Daoy (cell line): ENCODE data around the gene PRCC. TPM values are rescaled to one million over a fixed set of nuclear protein-coding genes. Genes with fewer than 3 reads are reported as not detected.
A peak's percentile ranks its signal among the peaks of the same experiment; 100 is the strongest.
"Not testable (repeated sequence)": the region's sequence is repeated elsewhere in the genome, so short reads cannot be mapped to it uniquely, and the experiment has no call there.

ENCODE experiments used
- DNase-seq: peaks from one replicate; pipeline ENCODE4 v3.0.0-alpha.2; 2015; ENCODE audit warnings: low read depth
- total RNA-seq: library from RNA; depleted of rRNA; stranded (reverse); fragments of >200 nt; shearing (Covaris generic); gene quantifications from 2 replicates; pipeline ENCODE4 v1.2.3, GENCODE V29; 2014

PRCC gene
- total RNA-seq, 1 experiment from 2014 or later: 44.6 TPM

DNA sequence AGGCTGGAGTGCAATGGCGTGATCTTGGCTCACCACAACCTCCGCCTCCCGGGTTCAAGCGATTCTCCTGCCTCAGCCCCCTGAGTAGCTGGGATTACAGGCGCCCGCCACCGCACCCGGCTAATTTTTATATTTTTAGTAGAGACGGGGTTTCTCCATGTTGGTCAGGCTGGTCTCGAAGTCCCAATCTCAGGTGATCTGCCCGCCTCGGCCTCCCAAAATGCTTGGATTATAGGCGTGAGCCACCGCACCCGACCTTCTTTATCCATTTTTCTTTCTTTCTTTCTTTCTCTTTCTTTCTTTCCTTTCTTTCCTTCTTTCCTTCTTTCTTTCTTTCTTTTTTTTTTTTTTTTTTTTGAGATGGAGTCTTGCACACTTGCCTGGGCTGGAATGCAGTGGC, 2.2 kb upstream of the PRCC start:
- not testable (repeated sequence) for DNase-seq

DNA sequence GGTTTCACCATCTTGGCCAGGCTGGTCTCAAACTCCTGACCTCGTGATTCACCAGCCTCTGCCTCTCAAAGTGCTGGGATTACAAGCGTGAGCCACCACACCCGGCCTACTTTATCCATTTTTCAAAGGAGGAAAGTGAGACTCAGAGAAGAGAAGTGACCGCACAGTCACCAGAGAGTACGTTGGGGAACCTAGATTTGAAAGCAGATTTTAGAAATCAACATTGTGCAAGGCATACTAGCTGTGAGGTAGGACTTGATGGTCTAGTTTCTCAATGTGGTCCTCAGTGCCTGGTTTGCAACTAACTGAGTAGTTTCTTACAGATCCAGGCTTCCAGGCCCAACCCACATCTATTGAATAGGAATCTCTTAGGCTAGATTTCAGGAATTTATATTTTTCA, 1.7 kb upstream of the PRCC start:
- DNase-seq: no peak

- DNase-seq: no peak
Measured at GRCh38 chr1:156766298-156767100, 836 bp upstream of the PRCC start.

DNA sequence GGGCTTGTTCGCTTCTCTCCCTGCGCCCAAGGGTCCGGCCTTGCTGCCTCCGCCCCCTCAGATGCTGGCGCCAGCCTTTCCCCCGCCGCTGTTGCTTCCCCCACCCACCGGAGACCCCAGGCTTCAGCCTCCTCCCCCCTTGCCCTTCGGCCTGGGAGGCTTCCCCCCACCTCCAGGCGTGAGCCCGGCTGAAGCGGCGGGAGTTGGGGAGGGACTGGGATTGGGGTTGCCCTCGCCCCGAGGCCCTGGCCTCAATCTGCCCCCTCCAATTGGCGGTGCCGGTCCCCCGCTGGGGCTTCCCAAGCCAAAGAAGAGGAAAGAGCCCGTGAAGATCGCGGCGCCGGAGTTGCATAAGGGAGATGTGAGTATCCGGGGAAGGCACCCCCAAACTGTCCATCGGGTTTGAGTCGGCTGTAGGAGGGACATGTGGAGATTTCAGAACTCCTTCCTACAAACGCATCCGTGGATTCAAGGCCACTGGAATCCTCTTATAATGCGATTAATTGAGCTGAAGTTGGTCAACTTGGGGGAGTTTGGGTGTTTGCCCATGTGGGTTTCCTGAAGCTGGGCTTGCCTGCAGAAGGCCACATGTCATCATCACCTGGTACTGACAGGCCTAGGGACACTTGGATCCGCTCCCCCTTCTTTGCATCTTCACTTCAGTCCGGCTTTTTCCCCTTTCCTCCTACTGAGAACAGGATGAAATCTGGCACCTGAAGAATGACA, 707 bp downstream of the PRCC start:
- peak; percentile 29 for DNase-seq

- no peak for DNase-seq
Measured at GRCh38 chr1:156768610-156769295, 1.4 kb downstream of the PRCC start.

GRCh38 chr1:156772222-156772621, 4.9 kb downstream of the PRCC start:
- no peak for DNase-seq

DNA sequence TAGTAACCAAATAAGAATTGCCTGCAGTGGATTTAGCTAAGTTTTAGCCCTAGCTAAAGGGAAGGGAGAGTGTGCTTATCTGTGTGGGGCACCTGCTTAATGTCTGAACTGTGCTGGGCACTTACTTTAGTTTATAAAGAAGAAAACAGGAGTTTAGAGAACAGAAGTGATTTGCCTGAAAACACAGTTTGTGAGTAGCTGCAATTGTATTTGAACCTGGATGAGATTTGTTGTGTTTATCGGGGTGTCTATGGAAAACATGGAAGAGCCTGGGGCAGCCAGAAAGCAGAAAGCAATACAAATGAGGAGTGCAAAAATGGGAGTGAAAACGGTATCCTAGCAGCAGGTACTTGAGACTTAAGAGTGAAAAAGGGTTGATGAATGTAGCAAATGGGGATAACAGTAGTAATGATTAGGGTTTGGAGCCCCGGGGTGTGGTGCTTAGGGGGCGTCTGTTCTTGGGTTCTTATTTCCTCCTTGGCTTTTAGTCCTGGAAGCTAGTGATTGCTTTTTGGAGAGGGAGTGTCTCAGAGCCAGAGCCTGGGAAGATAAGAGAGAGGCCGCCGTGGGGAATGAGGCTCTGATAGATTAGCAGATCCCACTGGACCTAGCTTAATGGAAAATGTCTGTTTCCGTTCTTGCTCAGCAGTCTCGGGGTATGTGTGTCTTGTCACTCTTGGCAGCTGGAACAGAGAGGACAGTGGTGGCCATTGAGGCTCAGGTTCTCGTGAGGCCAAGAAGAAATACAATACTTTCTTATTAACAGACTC, 5.6 kb downstream of the PRCC start:
- no peak for DNase-seq

DNA sequence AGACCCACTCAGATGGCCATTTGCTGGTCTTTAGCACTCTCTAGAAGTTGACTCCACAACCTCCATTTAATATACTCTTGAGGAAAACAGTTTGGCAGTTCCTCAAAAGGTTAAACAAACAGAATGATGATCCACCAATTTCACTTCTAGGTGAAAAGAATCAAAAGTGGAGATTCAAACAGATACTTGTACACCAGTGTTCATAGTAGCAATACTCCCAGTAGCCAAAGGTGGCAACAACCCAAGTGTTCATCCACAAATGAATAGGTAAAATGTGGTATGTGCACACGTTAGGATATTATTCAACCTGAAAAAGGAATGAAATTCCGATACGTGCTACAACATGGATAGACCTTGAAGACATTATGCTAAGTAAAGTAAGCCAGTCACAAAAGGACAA, 6.3 kb downstream of the PRCC start:
- DNase-seq: no peak

DNA sequence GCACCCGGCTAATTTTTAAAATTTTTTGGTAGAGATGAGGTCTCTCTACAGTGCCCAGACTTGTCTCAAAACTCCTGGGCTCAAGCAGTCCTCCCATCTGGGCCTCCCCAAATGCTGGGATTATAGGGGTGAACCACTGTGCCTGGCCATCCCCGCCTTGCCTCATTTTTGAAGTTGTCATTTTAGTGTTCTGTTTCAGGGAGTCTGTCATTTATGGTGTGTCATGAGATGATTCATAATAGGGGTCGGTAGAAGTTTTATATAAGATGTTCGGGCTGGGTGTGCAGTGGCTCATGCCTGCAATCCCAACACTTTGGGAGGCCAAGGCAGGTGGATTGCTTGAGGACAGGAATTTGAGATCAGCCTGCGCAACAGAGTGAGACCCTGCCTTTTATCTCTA, 8.5 kb downstream of the PRCC start:
- no peak for DNase-seq

DNA sequence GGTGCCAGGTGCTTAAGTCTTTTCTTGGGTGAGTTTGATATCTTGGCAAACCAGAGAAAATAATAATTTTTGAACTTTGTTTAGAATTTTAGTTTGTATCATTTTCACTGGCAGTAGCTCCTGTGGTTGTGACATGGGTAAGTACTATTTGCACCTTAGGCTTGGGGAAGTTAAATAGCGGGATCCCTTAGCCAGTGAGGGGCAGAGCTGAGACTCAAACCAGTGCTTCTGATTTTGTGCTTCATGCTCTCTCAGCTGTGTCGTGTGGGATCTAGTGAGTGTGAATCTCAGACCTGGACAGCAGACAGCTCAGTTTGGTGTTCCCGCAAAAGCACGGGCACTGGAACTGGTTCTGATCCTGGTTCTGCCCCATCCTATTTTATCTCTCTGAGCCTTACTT, 9.6 kb downstream of the PRCC start:
- DNase-seq: no peak

DNA sequence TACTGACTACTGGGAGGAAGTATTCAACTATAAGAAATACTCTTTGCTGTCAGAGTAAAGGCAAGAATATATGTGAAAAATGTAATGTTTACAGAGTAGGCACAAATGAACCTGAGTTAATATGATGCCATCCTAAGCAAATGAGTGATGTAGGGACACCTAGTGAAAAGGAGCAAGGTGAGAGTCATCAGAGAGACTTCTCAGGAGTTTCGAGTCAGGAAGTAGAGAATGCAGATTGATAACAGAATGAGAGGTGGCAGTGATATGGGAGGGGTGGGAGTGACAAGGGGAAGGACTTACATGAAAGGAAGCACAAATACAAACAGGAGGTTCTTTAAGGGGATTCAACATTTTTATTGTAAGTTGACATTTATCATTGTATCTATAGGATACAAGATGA, 10.2 kb downstream of the PRCC start:
- DNase-seq: no peak

- DNase-seq: no peak
Measured at GRCh38 chr1:156781585-156782186, 14.4 kb downstream of the PRCC start.

GRCh38 chr1:156785458-156785857, 18.1 kb downstream of the PRCC start:
- no peak for DNase-seq

- no peak for DNase-seq
Measured at GRCh38 chr1:156786640-156787039, 19.3 kb downstream of the PRCC start.

- DNase-seq: no peak
Measured at GRCh38 chr1:156788136-156788535, 20.8 kb downstream of the PRCC start.

DNA sequence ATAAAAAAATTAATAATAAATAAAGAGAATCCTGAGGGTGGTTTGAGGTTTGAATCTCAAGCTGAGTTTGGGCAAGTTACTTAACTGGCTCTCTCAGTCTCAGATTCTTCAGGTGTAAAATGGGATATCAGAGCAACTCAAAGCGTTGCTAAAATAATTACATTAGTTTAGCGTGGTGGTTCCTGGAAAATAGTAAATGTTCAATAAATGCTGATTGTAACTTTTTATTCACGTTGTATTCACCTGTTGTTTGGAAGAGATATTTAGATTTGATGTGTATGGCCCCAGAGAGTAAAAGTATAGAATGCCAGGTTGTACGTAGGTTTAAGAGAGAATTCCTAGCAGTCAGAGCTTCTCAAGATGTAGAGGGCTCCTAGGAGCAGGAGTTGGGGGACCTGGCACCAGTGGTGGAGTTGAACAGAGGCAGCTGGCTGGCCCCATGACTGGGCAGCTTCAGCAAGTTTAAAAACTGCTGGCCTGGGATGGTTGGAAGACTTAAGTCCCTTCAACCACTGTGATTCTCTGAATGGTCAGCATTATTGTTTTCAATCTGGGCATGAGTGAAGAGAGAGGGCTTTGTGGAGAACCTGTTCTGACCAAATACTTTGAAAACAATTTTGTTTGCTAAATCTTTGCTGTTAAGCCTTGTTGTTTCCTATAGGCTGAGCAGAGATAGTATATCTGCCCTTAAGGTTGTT, 22.4 kb downstream of the PRCC start:
- DNase-seq: no peak

- no peak for DNase-seq
Measured at GRCh38 chr1:156794506-156795373, 27.4 kb downstream of the PRCC start.

DNA sequence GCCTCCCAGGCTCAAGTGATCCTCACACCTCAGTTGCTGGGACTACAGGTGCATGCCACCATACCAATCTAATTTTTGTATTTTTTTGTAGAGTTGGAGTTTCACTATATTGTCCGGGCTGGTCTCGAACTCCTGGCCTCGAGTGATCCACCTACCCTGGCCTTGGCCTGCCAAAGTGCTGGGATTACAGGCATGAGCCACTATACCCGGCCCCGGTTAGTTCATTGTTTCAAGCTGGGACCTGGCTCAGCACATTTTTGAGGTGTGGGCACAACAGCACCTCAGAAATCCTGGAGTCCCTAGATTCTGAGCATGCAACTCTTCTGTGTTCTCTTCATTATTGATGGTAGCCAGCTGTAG, 28.0 kb downstream of the PRCC start:
- no peak for DNase-seq

DNA sequence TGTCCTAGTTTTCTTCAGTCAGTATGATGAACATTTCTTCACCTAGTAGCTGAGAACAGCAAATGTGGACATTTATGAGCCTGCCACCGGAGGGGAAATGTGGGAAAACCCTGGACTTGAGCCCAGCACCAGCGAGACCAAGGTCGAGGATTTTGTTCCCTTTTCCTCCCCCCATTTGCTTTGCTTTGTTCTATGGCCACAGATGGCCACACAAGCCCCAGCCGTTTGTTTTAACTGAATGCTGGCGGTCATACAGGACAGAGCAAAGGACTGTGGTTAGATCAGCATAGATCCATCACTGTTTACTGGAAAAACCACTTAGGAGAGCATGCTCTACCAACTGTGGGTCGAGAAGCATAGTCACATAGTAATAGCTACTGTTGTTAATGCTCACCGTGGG, 28.5 kb downstream of the PRCC start:
- DNase-seq: no peak
